GM21717 (cell line): ENCODE data around the gene PRR30.

ENCODE experiments used
- ATAC-seq: cut with Tn5 transposase; IDR thresholded peaks from one replicate; pipeline ENCODE4 v1.9.1; 2021; ENCODE audit warnings: mild to moderate bottlenecking, moderate library complexity; ENCODE audit not compliant: unreplicated experiment

The PRR30 gene

DNA sequence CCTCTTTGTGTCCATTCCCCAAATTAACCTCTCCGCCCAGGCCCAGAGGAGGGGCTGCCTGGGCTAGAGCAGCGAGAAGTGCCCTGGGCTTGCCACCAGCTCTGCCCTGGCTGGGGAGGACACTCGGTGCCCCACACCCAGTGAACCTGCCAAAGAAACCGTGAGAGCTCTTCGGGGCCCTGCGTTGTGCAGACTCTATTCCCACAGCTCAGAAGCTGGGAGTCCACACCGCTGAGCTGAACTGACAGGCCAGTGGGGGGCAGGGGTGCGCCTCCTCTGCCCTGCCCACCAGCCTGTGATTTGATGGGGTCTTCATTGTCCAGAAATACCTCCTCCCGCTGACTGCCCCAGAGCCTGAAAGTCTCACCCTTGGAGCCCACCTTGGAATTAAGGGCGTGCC lies 39.2 kb downstream of the PRR30 start:
- no peak for ATAC-seq

DNA sequence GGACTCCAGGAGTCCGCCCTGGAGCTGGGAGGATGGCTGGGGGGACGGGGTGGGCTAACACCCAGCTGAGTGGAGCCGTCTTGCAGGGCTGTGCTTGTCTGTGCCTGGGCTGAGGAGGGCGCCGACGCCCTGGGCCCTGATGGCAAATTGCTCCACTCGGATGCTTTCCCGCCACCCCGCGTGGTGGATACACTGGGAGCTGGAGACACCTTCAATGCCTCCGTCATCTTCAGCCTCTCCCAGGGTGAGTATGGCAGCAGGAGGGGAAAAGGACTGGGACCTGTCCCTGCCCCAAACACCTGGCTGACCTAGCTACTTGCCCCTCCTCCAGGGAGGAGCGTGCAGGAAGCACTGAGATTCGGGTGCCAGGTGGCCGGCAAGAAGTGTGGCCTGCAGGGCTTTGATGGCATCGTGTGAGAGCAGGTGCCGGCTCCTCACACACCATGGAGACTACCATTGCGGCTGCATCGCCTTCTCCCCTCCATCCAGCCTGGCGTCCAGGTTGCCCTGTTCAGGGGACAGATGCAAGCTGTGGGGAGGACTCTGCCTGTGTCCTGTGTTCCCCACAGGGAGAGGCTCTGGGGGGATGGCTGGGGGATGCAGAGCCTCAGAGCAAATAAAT lies 39.8 kb downstream of the PRR30 start:
- no peak for ATAC-seq

GRCh38 chr2:27097341-27097740 lies 41.9 kb downstream of the PRR30 start:
- no peak for ATAC-seq

- ATAC-seq: no peak
Observed at GRCh38 chr2:27096748-27097297, 42.4 kb downstream of the PRR30 start.

- no peak for ATAC-seq
Observed at GRCh38 chr2:27095745-27096651, 43.2 kb downstream of the PRR30 start.

DNA sequence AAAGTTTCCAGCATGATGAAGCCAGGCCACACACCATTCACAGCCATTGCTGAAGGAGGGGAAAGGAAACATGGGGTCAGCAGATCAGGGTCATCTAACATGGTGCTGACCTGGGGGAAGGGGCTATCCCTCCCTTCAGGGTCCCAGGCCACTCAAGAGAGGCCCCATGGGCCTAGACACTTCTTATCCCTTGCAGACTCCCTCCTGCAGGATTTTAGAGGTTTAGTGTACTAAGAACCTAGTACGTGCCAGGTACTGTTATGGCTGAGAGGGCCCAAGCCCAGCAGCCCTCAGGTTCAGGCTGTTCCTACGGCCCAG lies 43.8 kb downstream of the PRR30 start:
- ATAC-seq: no peak

GRCh38 chr2:27094353-27094984 lies 44.7 kb downstream of the PRR30 start:
- no peak for ATAC-seq

DNA sequence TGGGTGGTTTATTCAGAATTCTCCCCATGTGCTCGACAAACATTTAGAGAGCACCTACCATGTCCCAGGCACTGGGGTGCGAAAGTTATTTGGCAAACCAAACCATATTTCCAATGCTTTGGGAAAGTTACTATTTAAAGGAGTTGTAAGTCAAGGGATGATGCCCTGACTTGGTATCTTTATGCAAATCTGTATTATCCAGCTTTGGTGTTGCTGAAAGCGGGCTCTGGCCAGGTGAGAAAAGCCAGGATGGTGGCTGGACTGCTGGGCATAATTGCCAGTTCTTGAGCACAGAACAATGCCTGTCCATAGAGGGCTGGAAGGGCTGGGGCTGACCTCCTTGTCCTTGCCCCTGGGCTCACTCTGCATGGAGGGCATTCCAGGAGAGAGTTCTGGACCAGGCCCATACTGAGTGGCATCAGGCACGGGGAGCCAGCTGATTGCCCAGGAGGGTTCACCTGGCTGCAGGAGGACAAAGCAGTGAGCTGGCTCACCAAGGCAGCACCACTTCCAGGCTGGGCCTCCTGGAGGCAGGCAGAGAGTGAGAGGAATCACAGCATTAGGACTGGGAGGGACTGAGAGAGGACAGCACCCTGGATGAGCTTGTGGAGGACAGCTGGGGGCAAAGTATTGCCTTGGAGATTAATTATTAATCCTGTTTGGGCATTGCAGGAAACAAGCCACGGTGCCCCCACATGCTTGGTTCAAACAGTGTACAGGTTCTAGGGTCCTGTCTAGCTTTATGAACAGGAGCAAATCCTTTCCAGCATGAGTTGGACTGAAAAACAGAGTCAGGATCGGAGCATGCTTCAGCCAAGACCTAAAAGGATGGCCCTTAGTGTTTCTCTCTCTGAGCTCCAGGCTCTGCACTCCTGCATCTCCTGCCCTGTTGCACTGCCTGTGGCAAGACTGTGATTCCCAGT lies 45.5 kb downstream of the PRR30 start:
- no peak for ATAC-seq

DNA sequence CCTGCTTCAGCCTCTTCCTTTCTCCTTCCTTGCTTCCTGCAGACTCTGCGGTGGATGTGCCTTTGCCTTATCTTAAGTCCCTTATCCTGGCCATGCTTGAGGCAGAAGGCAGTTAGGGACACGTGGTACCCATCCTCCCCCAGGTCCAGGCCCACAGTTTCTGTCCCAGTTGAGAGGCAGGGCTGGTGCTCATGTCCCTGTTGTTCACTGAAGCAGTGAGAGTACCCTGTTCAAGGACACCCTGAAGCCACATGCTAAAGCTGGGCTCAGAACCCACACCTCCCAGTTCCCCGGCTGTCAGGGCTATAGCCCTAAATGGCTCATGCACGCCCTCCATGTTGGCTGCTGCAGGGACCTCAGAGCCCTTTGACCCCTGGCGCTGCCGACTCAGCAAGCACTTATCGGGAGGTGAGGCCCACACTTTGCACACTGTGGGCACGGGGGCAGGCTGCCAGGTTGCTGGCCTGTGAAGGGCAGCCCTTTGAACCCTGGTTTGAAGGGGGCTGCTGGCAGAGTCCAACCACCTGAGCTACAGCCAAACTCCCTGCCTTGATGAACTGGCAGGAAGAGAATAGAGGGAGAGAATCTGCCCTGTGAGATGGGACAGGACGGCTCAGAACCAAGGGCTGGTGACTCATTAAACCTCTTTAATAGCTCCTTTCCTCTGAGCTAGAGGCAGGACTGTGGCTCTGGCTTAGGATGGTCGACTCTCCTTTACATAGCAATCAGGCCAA lies 46.3 kb downstream of the PRR30 start:
- ATAC-seq: no peak

GRCh38 chr2:27091746-27092695 lies 47.2 kb downstream of the PRR30 start:
- ATAC-seq: no peak

DNA sequence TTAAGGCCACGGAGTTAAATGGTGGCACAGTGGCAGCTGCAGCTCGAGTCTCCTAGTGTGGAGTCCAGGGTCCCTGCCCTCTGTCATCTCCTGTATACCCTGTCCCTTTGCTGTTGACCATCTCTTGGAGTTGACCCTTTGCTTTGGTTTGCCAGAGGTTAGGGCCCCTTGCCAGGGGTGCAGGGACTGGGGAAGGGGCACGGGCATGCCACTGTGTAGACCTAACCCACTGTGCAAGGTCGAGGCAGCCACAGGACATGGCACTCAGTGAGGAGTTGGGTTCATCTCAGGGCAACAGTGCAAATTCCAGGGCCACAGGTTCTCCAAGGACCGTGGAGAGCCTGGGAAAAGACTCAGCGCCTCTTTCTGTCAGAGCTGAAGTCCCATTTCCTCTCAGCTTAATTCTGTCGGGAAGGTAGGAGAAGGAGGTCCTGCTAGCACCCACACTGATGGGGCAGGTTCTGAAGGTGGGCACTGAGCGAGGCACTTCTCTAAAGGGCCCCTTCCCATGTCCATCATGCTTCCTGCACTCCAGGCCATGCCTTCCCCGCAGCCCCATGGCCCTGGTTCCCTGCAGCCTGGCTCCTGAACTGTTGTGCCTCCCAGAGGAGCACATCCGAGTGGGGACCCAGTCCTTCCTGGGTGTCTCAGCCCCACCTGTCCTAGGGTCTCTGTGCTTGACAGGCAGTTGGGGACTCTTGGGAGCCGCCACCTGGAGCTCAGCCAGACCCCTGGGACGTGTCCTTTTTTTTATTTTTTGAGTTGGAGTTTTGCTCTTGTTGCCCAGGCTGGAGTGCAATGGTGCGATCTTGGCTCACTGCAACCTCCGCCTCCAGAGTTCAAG lies 49.9 kb downstream of the PRR30 start:
- no peak for ATAC-seq

DNA sequence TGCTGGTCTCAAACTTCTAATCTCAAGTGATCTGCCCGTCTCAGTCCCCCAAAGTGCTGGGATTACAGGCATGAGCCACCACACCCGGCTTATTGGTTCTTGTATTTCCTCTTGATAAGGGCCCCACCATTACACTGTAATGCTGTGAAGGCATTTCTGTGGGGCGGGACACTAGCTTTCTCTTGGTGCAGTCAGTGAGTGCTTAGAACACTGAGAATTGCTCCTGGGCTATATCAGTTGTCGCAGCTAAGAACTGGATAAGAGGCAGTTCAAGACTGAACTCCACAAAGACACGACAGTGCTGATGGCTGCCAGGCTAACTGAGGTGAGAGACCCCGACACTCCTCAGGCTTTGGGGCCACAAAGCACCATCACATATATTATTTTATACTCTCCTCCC lies 50.6 kb downstream of the PRR30 start:
- ATAC-seq: no peak

GRCh38 chr2:27087823-27088410 lies 51.3 kb downstream of the PRR30 start:
- ATAC-seq: no peak
